ENCODE results near the gene N4BP3.

DNA sequence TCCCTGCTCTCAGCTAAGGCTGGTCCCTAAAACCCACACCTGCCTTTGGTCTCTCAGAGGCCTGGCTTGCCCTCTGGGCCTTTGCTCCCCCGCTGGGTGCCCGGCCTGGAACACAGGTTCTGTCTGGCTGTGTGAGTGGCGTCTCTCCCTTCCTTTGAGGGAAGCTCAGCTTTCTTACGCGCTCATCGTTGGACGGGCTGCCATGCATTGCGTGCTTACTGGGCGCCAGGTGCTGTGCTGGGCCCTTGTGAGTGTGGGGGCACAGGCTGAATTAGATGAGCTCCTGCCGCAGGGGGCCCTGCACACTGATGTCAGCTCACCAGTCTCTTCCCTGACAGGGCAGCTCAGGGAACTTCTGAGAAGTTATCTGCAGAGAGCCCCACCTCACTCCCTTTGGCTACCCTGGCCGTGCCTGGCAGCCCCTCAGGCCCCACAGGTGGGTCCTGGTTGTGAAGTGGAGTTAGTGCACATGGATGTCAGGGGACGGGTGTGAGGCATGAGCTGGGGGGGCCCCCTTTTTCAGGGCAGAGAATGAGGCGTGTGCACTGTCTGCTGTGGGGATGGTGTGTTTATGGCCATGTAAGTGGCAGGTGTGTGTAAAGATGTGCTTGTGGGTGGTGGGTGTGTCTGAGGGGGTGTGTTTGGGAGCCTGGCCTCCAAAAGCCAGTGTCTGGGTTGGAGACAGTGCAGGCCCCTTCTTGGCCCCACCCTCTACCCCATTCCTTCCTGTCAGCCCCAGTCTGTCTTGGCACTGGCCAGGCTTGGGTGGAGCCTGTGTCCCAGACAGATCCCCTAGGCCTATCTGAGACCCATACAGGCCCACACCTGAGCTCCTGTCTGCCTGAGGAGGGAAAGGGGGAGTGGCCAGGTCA lies 10.0 kb downstream of the N4BP3 start:
- no peak for TF ChIP-seq POLR2A (IDR thresholded peaks at IDR 0.05)
- TF ChIP-seq, protein P1, sequence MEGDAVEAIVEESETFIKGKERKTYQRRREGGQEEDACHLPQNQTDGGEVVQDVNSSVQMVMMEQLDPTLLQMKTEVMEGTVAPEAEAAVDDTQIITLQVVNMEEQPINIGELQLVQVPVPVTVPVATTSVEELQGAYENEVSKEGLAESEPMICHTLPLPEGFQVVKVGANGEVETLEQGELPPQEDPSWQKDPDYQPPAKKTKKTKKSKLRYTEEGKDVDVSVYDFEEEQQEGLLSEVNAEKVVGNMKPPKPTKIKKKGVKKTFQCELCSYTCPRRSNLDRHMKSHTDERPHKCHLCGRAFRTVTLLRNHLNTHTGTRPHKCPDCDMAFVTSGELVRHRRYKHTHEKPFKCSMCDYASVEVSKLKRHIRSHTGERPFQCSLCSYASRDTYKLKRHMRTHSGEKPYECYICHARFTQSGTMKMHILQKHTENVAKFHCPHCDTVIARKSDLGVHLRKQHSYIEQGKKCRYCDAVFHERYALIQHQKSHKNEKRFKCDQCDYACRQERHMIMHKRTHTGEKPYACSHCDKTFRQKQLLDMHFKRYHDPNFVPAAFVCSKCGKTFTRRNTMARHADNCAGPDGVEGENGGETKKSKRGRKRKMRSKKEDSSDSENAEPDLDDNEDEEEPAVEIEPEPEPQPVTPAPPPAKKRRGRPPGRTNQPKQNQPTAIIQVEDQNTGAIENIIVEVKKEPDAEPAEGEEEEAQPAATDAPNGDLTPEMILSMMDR (IDR thresholded peaks at IDR 0.05), result no peak
